ENCODE results near the gene OASL.

Gene OASL

DNA sequence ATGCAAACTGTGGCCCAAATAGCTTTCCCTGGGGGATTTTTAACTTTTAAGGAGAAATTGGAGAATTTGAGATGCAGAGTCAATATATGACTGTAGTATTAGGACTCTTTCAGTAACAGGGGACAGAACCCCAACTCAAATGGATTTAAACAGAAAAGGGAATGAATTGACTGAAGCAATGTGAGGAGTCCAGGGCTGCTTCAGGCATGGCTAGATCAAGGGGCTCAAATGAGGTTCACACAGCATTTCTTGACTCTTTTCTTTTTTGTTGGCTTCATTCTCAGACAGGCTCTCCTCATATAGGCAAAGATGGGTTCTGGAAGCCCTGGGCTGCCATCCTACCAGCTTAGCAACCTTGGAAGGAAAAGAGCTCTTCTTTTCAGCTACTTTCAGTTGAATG lies 47.1 kb downstream of the OASL start:
- no peak for DNase-seq (ENCODE audit: low read depth)

DNA sequence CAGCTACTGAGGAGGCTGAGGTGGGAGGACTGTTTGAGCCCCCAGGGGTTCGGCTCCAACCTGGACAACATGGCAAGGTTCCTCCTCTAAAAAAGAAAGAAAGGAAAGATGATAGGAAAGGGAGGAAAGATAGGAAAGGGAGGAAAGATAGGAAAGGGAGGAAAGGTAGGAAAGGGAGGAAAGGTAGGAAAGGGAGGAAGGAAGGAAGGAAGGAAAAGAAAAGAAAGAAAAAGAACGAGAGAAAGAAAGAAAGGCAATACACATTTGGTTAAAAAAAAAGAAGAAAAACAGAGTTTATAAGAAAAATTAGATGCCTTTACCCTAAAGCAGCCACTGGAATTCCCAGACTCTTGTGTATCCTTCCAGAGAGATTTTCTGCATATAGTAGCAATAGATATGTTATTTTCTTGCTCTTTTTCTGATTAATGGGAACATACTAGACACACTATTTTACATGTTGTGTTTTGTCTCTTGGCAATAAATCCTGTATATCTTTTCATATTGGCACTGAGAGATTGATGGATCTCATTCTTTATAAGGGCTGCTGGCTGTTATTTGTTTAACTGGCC lies 48.5 kb downstream of the OASL start:
- no peak for DNase-seq (ENCODE audit: low read depth)

DNA sequence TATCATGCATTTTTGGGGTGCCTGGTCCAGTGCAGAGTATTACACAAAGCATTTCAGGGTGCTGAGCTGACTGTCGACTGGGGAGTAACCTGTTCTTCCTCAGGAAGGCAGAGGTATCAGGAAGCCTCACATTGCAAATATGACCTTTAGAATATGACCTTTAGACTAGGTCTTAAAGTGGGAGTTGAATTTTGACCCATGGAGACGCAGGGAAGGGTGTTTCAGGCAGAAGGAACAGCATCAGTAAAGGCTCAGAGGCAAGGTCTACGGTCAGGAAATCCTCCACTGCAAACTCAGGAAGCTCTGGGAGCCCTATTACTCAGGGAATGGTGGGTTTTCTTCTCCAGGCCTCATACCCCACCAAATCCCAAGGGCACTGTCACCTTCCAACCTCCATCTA lies 49.4 kb downstream of the OASL start:
- DNase-seq (ENCODE audit: low read depth), result no peak

DNA sequence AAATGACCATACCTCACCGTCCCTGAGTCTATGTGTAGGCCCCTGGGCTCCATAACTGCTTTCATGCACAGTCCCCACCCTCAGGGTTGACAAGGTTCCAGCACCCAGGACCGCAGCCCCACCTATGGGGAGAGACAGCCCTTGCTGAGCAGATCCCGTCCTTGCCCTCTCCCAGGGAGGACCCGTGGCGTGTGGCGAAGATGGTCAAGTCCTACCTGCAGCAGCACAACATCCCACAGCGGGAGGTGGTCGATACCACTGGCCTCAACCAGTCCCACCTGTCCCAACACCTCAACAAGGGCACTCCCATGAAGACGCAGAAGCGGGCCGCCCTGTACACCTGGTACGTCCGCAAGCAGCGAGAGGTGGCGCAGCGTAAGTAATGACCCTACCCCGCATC lies 50.4 kb downstream of the OASL start:
- DNase-seq (ENCODE audit: low read depth), result no peak

DNA sequence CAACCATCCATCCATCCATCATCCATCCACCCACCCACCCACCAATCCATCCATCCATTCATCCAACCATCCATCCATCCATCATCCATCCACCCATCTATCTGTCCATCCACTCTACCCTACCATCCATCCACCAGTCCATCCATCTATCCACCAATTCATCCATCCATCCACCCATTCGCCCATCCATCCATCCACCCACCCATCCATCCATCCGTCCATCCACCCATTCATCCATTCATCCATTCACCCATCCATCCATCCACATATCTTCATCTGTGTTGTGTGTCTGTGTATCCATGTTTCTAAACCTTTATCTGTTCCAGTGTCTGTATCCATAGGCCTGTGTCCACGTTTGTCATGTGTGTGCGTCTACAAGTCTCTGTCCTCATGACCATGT lies 50.8 kb downstream of the OASL start:
- no peak for DNase-seq (ENCODE audit: low read depth)

DNA sequence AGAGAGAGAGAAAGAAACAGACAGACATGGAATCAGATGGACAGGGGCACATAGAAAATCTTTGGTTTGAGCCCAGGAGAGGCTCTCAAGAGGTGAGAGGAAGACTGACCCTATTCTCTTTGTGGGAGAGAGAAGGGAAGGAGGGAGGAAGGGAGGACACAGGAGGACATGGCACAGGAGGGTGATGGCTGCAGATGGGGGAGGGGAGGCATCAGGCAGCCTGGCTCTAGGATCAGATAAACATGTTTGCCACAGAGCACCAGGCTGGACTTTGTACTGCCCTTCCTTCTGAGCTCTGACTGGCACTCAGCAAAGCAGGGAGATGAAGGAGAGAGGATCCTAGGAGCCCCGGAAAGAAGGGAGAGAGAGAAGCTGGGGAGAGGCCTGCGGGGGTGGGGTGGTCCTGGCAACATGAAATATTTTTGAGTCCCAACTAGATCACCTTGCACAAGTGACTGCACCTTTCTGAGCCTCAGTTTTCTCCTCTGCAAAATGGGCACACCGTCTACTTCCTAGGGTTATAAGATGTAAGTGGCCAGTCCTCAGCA lies 54.6 kb downstream of the OASL start:
- DNase-seq (ENCODE audit: low read depth), result no peak

DNA sequence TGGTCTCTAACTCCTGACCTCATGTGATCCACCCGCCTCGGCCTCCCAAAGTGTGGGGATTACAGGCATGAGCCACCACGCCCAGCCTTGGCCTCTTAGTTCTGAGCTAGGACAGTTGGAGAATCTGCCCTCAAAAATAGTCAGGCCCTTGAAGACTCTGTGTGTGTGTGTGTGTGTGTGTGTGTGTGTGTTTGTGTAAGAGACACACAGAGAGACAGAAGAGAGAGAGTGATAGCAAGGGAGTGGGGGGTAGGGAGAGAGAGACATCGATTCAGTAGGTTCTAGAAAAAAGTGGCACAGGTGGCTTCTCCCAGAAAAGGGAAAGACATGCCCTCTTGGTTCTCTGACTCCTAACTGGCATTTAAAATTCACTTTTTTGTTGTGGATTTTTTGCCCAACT lies 55.3 kb downstream of the OASL start:
- DNase-seq (ENCODE audit: low read depth), result no peak

DNA sequence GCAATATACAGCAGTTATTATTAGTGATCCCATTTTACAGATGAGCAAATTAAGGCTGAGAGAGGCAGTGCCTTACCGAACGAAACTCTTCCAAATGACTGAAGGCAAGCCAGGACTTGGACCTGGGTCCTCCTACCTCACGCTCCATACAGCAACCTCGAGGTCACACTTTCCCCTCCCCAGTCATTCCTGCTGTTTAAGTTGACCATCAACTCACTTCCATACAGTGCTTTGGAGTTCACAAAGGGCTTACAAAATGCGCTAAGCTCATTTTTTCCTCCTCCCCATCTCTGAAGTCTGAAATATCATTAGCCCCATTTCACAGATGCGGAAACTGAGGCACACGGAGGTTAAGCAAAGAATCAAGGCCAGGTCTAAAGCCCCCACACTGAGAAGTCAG lies 56.4 kb downstream of the OASL start:
- DNase-seq (ENCODE audit: low read depth), result no peak

DNA sequence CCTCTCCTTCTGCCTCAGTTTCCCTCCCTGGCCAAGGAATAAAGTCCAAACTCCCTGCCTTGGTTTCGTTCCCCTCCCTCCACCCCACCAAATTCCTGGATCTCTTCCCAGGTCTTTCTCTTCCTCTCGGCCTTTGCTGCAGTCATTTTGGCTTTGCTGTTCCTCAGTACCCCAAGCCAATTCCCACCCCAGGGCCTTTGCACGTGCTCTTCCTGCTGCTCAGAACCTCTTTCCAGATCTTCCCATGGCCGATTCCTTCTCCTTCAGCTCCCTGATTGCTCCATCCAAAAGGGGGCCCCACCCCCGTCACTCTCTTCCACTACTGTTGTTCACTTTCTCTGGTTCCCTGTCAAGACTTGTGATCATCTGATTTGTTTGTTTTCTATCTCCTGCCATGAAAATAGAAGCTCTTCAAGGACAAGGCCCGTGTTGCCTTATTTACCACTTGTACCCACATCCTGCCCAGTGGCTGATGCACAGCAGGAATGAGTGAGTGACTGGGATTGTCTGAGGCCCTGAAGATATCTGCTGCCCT lies 57.6 kb downstream of the OASL start:
- DNase-seq (ENCODE audit: low read depth), result no peak

DNA sequence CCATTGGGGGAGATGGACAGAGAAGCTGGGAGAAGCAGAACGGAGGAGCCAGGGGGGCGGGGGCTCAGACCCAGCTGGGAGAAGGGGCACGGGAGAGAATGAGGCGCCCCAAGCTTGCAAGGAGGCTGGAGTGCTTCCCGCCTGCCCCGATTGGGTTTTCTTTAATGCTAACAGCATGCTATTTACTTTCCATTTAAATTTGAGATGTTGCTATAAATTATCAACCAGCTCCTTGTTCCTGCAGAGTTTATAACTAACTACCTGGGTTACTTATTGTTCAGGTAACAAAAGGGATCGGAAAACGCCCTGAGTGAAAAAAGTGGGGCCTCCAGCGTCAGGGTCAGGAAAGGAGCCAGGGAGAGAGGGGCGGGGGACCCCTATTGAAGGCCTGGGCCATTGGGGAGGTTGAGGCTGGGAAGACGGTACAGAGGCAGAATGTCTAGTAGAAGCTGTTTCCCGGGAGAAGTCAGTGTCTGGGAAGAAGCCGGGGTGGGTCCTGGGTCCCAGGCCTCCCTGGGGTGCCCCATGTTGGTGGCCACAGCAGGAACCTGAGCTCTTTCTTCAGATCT lies 58.2 kb downstream of the OASL start:
- no peak for DNase-seq (ENCODE audit: low read depth)

DNA sequence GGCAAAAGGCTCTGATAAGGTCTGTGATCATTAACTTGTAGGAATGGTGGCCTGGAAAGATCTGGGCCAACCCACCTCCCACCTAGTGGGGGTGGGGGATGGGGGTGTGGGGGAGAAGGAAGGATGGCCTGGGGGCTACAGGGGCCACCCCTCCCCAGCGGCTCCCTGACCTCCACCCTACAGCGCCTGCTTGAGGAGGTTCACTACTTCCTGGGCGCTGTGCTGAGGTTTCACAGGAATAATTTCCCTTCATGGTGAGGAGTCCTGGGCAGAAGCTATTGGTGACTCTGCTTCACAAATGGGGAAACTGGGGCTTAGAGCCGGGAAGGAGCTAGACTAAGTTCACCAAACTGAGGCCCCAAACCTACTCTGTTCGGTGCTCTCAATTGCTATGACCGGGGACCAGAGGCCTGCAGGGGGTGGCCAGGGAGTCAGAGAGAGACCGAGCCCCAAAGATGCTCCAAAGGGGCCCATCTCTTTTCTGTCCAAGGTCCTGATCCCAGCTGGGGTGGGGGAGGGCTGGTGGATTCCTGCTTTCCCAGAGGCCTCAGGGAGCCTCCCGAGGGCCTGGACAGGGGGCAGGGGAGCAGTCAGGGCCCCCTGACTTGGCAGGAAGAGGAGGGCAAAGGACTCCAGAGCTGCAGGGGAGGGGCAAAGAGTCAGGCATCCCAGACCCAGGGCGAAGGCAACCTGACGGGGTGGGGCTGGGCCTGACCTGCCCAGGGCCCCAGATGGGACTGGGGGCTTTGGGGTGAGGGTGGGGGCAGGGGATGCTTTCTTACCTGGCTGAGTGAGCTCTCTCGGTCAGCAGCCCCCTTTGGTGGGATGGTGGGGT lies 59.0 kb downstream of the OASL start:
- no peak for DNase-seq (ENCODE audit: low read depth)

DNA sequence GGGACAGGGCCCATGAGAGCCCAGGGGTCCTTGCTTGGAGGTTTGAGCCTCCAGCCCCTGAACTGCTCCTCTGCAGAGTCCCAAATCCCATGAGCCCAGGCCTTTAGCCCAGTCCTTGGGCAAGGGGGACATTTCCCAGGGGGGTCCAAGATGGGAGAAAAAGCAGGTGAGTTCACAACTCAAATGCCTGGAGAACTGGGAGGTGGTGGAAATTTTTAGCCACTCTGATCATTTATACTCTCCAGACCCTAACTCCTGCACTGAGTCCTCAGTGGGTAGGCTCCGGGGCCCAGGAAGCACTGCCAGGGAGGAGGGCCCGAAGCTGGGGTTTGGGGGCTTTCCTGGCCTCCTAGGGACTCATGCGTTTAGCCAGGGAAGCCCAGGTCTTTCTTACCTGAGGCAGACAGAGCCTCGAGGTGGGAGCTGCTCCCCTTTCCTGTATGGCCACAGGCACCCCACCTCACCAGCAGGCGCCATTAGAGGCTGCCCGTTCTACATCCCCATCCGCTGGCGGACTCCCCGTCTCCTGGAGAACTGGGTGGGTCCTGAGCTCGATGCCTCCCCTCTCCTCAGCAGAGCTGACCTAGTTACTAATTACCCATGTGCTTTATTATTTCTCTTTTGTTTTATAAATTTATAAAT lies 59.7 kb downstream of the OASL start:
- DNase-seq (ENCODE audit: low read depth), result no peak

DNA sequence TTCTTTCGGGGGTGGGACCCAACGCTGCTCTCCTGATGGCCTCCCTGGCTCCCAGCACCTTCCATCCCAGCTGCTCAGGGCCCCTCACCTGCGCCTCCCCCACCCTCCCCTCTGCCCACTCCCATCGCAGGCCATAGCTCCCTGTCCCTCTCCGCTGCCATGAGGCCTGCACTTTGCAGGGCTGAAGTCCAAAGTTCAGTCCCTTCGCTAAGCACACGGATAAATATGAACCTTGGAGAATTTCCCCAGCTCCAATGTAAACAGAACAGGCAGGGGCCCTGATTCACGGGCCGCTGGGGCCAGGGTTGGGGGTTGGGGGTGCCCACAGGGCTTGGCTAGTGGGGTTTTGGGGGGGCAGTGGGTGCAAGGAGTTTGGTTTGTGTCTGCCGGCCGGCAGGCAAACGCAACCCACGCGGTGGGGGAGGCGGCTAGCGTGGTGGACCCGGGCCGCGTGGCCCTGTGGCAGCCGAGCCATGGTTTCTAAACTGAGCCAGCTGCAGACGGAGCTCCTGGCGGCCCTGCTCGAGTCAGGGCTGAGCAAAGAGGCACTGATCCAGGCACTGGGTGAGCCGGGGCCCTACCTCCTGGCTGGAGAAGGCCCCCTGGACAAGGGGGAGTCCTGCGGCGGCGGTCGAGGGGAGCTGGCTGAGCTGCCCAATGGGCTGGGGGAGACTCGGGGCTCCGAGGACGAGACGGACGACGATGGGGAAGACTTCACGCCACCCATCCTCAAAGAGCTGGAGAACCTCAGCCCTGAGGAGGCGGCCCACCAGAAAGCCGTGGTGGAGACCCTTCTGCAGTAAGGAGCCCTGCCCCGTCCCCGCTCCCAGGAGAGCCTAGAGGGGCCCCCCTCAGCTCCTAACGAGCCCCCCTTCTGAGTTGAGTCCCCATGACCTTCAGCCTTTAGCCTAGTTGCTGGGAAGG lies 60.5 kb downstream of the OASL start, which contains the start of gene HNF1A:
Gene HNF1A (plus strand): TSS at position 248 of the 924 bp plus-strand sequence. CDS start 226 bp downstream, at position 474.
- DNase-seq (ENCODE audit: low read depth), result no peak

DNA sequence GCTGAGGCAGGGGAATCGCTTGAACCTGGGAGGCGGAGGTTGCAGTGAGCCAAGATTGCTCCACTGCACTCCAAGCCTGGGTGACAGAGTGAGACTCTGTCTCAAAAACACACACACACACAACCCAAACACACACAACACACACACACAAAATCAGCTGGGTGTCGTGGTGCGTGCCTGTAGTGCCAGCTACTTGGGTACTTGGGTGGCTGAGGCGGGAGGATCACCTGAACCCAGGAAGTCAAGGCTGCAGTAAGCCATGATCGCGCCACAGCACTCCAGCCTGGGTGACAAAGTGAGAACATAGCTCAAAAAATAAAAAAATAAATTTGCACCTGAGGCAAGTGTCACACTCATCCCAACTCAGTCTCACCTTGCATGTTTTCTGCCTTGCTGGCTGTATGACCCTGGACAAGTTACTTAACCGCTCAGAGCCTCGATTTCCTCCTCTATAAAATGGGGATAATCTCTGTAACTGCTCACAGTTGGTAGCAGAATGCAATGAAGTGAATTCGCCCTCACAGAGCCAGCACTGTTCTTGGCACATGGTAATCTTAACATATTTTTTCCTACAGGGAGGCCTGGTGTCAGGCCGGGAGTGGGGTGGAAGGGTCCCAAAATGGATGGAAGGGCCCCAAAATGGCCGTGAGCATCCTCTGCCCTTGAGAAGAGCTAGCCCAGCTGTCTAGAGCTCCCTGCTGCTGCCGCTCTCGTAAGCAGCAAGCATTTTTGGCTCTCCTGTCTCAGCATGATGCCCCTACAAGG lies 61.3 kb downstream of the OASL start:
- DNase-seq (ENCODE audit: low read depth), result no peak

DNA sequence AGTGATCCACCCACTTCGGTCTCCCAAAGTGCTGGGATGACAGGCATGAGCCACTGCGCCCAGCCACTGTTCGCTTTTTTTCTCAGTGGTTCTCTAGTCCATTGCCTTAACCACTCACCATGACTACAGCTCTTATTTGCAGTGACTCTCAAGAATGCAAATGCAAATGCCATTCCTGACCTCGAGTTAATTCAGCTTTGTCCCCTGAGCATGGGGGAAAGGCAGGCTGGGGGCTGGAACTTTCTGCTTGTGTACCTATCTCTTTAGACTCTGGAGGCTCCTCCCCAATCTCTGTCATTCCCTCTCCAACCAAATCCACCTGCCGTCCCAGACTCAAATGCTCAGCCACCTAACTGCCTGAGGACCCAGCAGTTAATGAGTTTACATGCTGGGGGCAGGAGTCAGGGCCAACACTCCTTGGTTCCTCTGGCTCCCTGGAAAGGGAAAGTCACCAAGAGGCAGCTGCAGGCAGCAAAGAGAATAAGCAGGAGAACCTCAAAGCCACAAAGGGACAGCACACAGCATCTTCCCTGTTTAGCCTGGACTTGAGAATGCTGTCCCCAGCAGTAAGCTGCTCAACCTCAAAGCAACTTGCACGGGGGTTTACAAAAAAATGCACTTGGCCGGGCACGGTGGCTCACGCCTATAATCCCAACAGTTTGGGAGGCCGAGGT lies 66.0 kb downstream of the OASL start:
- no peak for DNase-seq (ENCODE audit: low read depth)

DNA sequence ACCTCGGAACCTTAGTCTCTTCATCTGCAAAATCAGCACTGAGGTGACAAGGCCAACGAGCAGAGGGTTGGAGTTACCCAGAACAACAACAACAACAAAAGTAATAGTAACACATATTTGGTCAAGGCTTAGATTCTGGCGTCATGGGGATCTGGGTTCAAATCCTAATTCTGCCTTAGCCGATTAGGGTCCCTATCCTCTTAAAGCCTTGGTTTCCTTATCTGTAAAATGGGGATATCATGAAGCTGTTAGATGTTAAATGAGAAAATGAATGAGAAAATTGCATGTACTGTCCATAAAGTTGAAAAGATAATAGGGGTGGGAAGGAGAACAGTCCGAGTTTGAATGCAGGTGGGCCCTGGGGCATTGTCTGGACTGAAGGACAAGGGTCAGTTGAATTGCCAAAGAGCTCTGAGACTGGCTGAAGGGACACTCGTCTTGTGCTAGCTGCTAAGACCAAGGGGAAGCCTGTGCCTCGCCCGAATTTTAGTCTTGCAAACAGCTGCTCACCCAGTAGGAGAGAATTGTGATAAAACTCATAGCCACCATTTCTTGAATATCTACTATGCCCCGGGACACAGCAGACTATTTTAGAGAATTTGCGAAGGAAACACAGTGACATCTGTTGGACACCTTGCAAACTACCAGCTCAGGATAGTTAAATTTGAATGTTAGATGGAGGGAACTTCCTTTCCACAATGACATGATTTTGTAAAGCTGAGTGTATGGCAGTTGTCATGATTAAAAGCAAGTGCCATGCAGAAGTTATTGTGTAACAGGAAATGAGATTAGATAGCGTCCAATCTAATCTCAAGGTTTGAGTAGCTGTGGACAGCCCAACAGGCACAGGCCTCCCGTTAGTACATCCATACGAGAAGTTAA lies 67.5 kb downstream of the OASL start:
- DNase-seq (ENCODE audit: low read depth), result peak; percentile 22

DNA sequence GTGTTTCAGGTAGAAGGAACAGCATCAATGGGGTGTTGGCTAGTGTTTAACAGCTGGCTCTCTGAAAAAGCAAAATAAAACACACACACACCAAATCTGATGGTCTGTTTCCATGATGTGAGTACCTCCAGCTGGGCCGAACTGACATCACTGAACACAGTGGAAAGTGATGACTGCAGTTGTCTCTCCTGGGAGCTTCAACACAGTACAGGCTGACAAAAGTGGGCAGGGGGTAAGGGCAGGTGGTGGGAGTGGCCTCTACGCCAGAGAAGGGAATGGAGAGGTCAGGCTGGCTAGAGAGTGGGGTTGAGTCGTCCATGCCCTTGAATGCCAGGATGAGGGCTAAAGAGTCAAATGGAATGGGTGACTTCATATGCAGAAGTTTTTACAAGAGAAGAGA lies 68.7 kb downstream of the OASL start:
- DNase-seq (ENCODE audit: low read depth), result no peak
